H1 (cell line): ENCODE results near the gene CACNA2D3. TPM values are rescaled to one million over a fixed set of nuclear protein-coding genes. Genes with fewer than 3 reads are reported as not detected.

Source experiments
- CTCF ChIA-PET: fragments of 300-600 bp; sonication (Branson Sonifier 250); formaldehyde crosslinking; loops from one replicate; lab custom pipeline; 2021; ENCODE audit not compliant: partially characterized antibody; lab: Charles Lee
- POLR2A ChIA-PET: fragments of 300-600 bp; sonication (Branson Sonifier 250); formaldehyde crosslinking; loops from one replicate; lab custom pipeline; 2021; ENCODE audit warnings: inconsistent platforms; ENCODE audit not compliant: partially characterized antibody; lab: Charles Lee
- DNase-seq, 2 experiments: peaks; one replicate each; pipeline versions ENCODE4 v3.0.0 to v3.0.0-alpha.2; 2010 to 2022; ENCODE audit warnings: low spot score in 2 of 2, low read depth in 1 of 2, mixed read lengths in 1 of 2
- FAIRE-seq: peaks from 2 replicates; lab custom pipeline; 2011; peaks lifted over from hg19 to GRCh38; lab: Jason Lieb, UNC
- H2AFZ ChIP-seq: 2 replicates; pipeline ENCODE4 v1.8.1; 2012; ENCODE audit warnings: low read length, inconsistent platforms
- H2AK5ac ChIP-seq: 2 replicates; pipeline ENCODE4 v1.6.1; 2013; ENCODE audit warnings: low read depth, low read length
- H2BK120ac ChIP-seq: replicated peaks from 2 replicates; pipeline ENCODE3; 2013; ENCODE audit warnings: low read depth, low read length, inconsistent platforms
- H2BK12ac ChIP-seq: 2 replicates; pipeline ENCODE4 v1.6.1; 2013; ENCODE audit warnings: low read depth, low read length
- H2BK15ac ChIP-seq: 2 replicates; pipeline ENCODE4 v1.6.1; 2013; ENCODE audit warnings: low read length
- H2BK20ac ChIP-seq: 2 replicates; pipeline ENCODE4 v1.6.1; 2013; ENCODE audit warnings: low read length
- H2BK5ac ChIP-seq: 2 replicates; pipeline ENCODE4 v1.6.1; 2013; ENCODE audit warnings: low read depth, low read length
- H3K14ac ChIP-seq: 2 replicates; pipeline ENCODE4 v1.6.1; 2013; ENCODE audit warnings: inconsistent platforms; ENCODE audit not compliant: insufficient read length
- H3K18ac ChIP-seq: 2 replicates; pipeline ENCODE4 v1.6.1; 2013; ENCODE audit warnings: low read length; ENCODE audit errors: extremely low read depth
- H3K23ac ChIP-seq: 2 replicates; pipeline ENCODE4 v1.6.1; 2013; ENCODE audit warnings: inconsistent platforms; ENCODE audit not compliant: insufficient read length
- H3K23me2 ChIP-seq: 2 replicates; pipeline ENCODE4 v1.6.1; 2013; ENCODE audit warnings: low read depth, low read length
- H3K27ac ChIP-seq: 2 replicates; pipeline ENCODE4 v1.6.1; 2011; ENCODE audit warnings: low read depth, low read length, inconsistent platforms
- H3K27me3 ChIP-seq, 4 experiments: replicated peaks in 1 of 4; 1 replicate in 1 of 4; 2 replicates in 3 of 4; pipeline versions ENCODE4 v1.6.1 to v1.8.1; 2011 to 2013; ENCODE audit warnings: low read length in 3 of 4, mild to moderate bottlenecking in 3 of 4, inconsistent platforms in 2 of 4, mixed read lengths in 2 of 4, moderate library complexity in 1 of 4; ENCODE audit not compliant: control insufficient read depth in 3 of 4, insufficient read depth in 3 of 4; ENCODE audit errors: extremely low read depth in 1 of 4
- H3K36me3 ChIP-seq, 4 experiments: 2 replicates each; pipeline versions ENCODE4 v1.6.1 to v1.8.1; 2011 to 2013; ENCODE audit warnings: mild to moderate bottlenecking in 4 of 4, low read length in 3 of 4, moderate library complexity in 2 of 4, control low read depth in 1 of 4, inconsistent platforms in 1 of 4; ENCODE audit not compliant: insufficient read depth in 4 of 4, control insufficient read depth in 2 of 4
- H3K4ac ChIP-seq: replicated peaks from 2 replicates; pipeline ENCODE3; 2013; ENCODE audit warnings: low read length, low read depth, mixed read lengths, inconsistent platforms; ENCODE audit not compliant: insufficient read length
- H3K4me1 ChIP-seq, 4 experiments: replicated peaks in 1 of 4; 1 replicate in 1 of 4; 2 replicates in 3 of 4; pipeline versions ENCODE4 v1.6.1 to v1.8.1; 2011 to 2013; ENCODE audit warnings: low read length in 3 of 4, inconsistent platforms in 2 of 4, mixed read lengths in 1 of 4; ENCODE audit not compliant: insufficient read depth in 4 of 4, control insufficient read depth in 3 of 4
- H3K4me2 ChIP-seq, 2 experiments: 2 replicates each; pipeline versions ENCODE4 v1.6.1 to v1.8.1; 2011 to 2013; ENCODE audit warnings: low read depth in 2 of 2, low read length in 2 of 2, control low read depth in 1 of 2, inconsistent platforms in 1 of 2, mild to moderate bottlenecking in 1 of 2; ENCODE audit not compliant: insufficient read depth in 1 of 2
- H3K4me3 ChIP-seq, 4 experiments: fragments of 200-600, 300-600 bp in 1 of 4; sonication (generic), shearing (Covaris generic), sonication (Bioruptor Twin) in 1 of 4; 2 replicates each; pipeline versions ENCODE4 v1.5.1 to v1.8.1; 2011 to 2016; ENCODE audit warnings: low read length in 4 of 4, low read depth in 3 of 4, control low read depth in 2 of 4, inconsistent platforms in 2 of 4, mild to moderate bottlenecking in 2 of 4, mixed read lengths in 1 of 4, moderate library complexity in 1 of 4; ENCODE audit not compliant: insufficient read depth in 2 of 4; ENCODE audit errors: extremely low read depth in 1 of 4
- H3K56ac ChIP-seq: replicated peaks from 2 replicates; pipeline ENCODE3; 2013; ENCODE audit warnings: low read depth, mild to moderate bottlenecking, mixed read lengths, low read length, inconsistent platforms; ENCODE audit not compliant: insufficient read length
- H3K79me1 ChIP-seq: 2 replicates; pipeline ENCODE4 v1.6.1; 2013; ENCODE audit warnings: low read depth, low read length, control low read depth
- H3K79me2 ChIP-seq, 2 experiments: 2 replicates each; pipeline versions ENCODE4 v1.6.1 to v1.8.1; 2012 to 2013; ENCODE audit warnings: low read length in 2 of 2, mild to moderate bottlenecking in 2 of 2, inconsistent platforms in 1 of 2; ENCODE audit not compliant: insufficient read depth in 2 of 2, control insufficient read depth in 1 of 2
- H3K9ac ChIP-seq, 4 experiments: replicated peaks in 1 of 4; 1 replicate in 1 of 4; 2 replicates in 3 of 4; pipeline versions ENCODE4 v1.6.1 to v1.8.1; 2011 to 2013; ENCODE audit warnings: low read depth in 3 of 4, low read length in 3 of 4, control low read depth in 2 of 4, mild to moderate bottlenecking in 2 of 4, moderate library complexity in 2 of 4, inconsistent platforms in 1 of 4; ENCODE audit errors: extremely low read depth in 1 of 4
- H3K9me3 ChIP-seq, 2 experiments: 2 replicates each; pipeline versions ENCODE4 v1.6.1 to v1.8.1; 2012 to 2013; ENCODE audit warnings: mild to moderate bottlenecking in 2 of 2, moderate library complexity in 2 of 2, control low read depth in 1 of 2, inconsistent platforms in 1 of 2, low read depth in 1 of 2, low read length in 1 of 2, mixed read lengths in 1 of 2; ENCODE audit not compliant: insufficient read depth in 2 of 2
- H4K20me1 ChIP-seq, 2 experiments: replicated peaks in 1 of 2; 2 replicates each; pipeline versions ENCODE3 to v1.8.1; 2011 to 2013; ENCODE audit warnings: inconsistent platforms in 2 of 2, low read length in 2 of 2, mild to moderate bottlenecking in 1 of 2; ENCODE audit not compliant: insufficient read depth in 2 of 2, control insufficient read depth in 1 of 2
- H4K5ac ChIP-seq: 2 replicates; pipeline ENCODE4 v1.6.1; 2013; ENCODE audit warnings: low read length, low read depth, mixed read lengths, inconsistent platforms; ENCODE audit not compliant: insufficient read length
- H4K8ac ChIP-seq: 2 replicates; pipeline ENCODE4 v1.8.0; 2013; ENCODE audit warnings: mild to moderate bottlenecking, moderate library complexity, low read length, inconsistent platforms; ENCODE audit not compliant: insufficient read depth; ENCODE audit errors: extremely low read depth
- H4K91ac ChIP-seq: replicated peaks from 2 replicates; pipeline ENCODE3; 2013; ENCODE audit warnings: low read length, mixed read lengths, inconsistent platforms; ENCODE audit not compliant: insufficient read length
- ATF3 ChIP-seq: IDR thresholded peaks from 2 replicates; pipeline ENCODE4 v1.6.1; 2011; ENCODE audit warnings: low read depth, mild to moderate bottlenecking, low read length; ENCODE audit not compliant: insufficient read depth
- BACH1 ChIP-seq: IDR thresholded peaks from 2 replicates; pipeline ENCODE4 v1.6.1; 2012; ENCODE audit warnings: low read length, improper control_type of control experiment
- CREB1 ChIP-seq: IDR thresholded peaks from 2 replicates; pipeline ENCODE4 v1.6.1; 2012; ENCODE audit warnings: inconsistent platforms
- HDAC2 ChIP-seq, 2 experiments: fragments of 300-600 bp in 1 of 2; sonication (generic) in 1 of 2; IDR thresholded peaks; 2 replicates each; pipeline ENCODE4 v1.6.1; 2011 to 2012; ENCODE audit warnings: low read depth in 2 of 2, low read length in 2 of 2, mild to moderate bottlenecking in 2 of 2, moderate library complexity in 2 of 2, borderline replicate concordance in 1 of 2, inconsistent platforms in 1 of 2
- RXRA ChIP-seq: IDR thresholded peaks from 2 replicates; pipeline ENCODE4 v1.6.1; 2011; ENCODE audit warnings: low read depth, mild to moderate bottlenecking, low read length, moderate library complexity; ENCODE audit not compliant: insufficient read depth
- WGBS, 2 experiments: shearing (Covaris generic) in 1 of 2; methylation state at CpG; one replicate each; pipeline versions ENCODE4 v1.1.6 to v1.1.7; 2013 to 2015; ENCODE audit warnings: low lambda C conversion rate in 2 of 2, mixed read lengths in 2 of 2, inconsistent platforms in 1 of 2, low coverage in 1 of 2, missing lambda C conversion rate in 1 of 2; ENCODE audit not compliant: insufficient replicate concordance in 2 of 2, insufficient coverage in 1 of 2, insufficient read length in 1 of 2; ENCODE audit errors: extremely low coverage in 1 of 2, missing lambda C conversion rate in 1 of 2; 5-methylcytosine and 5-hydroxymethylcytosine counted together
- polyA plus RNA-seq, 7 experiments: library from polyadenylated mRNA; depleted of rRNA in 3 of 7; stranded (reverse) in 5 of 7; unstranded in 2 of 7; fragments of >200 nt in 5 of 7; fragments of 200-250 nt in 2 of 7; gene quantifications; 1 replicate in 5 of 7; 2 replicates in 1 of 7; 4 replicates in 1 of 7; pipeline versions ENCODE4 v1.2.1 to v1.2.3, GENCODE V29; 2011 to 2013; ENCODE audit warnings: missing spikeins in 2 of 7, mixed read lengths in 2 of 7
- total RNA-seq: library from RNA; stranded (reverse); fragmentation: NEBNext Ultra II Directional; extraction: Animal tissue kit (Norgen Biotek cat#: 25700); gene quantifications from 2 replicates; pipeline ENCODE4 v1.2.1, GENCODE V29; 2021

The CACNA2D3 gene
- total and polyA plus RNA-seq, 2 of the 8 experiments (the other 6 are each of a cell fraction or from before 2014, with no cell fraction given) = 1.5 to 1.8 TPM

DNA sequence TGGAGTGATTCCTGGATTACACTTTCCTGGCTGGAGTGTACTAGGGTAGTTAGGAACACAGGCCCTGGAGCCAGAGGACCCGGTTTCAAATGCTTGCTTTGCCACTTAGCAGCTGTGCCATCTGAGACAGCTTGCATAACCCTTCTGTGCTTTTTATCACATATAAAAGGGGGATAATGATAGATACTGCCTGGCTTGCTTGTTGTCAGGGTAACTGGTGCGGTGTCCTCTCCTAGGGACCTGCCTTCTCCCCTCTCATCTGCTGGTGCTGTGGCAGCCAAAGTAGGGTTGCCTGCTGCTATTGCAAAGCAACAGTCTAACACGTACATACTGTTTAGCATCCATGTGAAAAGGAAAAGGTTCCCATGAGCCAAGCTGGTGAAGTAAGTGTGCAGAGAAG is 667.7 kb downstream of the CACNA2D3 start:
- DNase-seq (no peak), FAIRE-seq (no peak)
- Histone ChIP-seq H3K4me1 (peaks cover 0 to 9% (median 0%) of the 10 kb centered on the region in 4 experiments; a peak in 1 of 7 replicates), H3K23ac (no peak overlapping the region), H3K56ac (no peak overlapping the region), H2BK15ac (no peak overlapping the region), H2BK20ac (no peak overlapping the region), H3K27ac (no peak overlapping the region), H3K9me3 (peaks cover 0 to 3% of the 10 kb centered on the region in 2 experiments; a peak in 2 of 4 replicates), H3K4me2 (no peak overlapping the region), H2AK5ac (no peak overlapping the region), H4K91ac (no peak overlapping the region), H4K8ac (no peak overlapping the region), H2BK12ac (no peak overlapping the region), H3K36me3 (no peaks in the 10 kb centered on the region), H3K9ac (no peak overlapping the region), H3K14ac (no peak overlapping the region), H3K23me2 (no peaks in the 10 kb centered on the region), H2AFZ (no peak overlapping the region), H3K27me3 (no peaks in the 10 kb centered on the region), H4K5ac (no peak overlapping the region), H3K4me3 (no peak overlapping the region), H2BK5ac (no peak overlapping the region), H3K79me2 (no peaks in the 10 kb centered on the region), H4K20me1 (no peaks in the 10 kb centered on the region)
- POLR2A ChIA-PET = interaction anchor here (1.2 kb wide), 1 partner anchor 160 kb away, joined by 3 read pairs; no protein-coding TSS in a partner anchor
- 92% methylated on average over 3 of the region's 3 CpGs; no CpG with 5 or more reads in 1 of the 2 experiments for WGBS, 2 experiments
- TF ChIP-seq CREB1 (no peak), ATF3 (no peak), BACH1 (no peak), HDAC2 (IDR thresholded peaks at IDR 0.05; ENCODE audit: borderline replicate concordance in 1 of 2, low read depth in 2 of 2, low read length in 2 of 2) (no peak), RXRA (no peak)
- TF ChIP-seq, all 59 proteins: peak for 0
- Histone ChIP-seq H3K18ac (no peak overlapping the region), H3K79me1 (no peaks in the 10 kb centered on the region), H3K4ac (no peak overlapping the region), H2BK120ac (no peak overlapping the region)
- CTCF ChIA-PET = interaction anchor here (0.8 to 1.5 kb wide), 4 partner anchors 8 to 41 kb away, joined by 3 to 5 read pairs (median 3); no protein-coding TSS in a partner anchor
